Mesenchymal stem cell (in vitro differentiated cells and primary cell): ENCODE data around the gene NLRP6.
"Not testable (repeated sequence)": the region's sequence is repeated elsewhere in the genome, so short reads cannot be mapped to it uniquely, and the experiment has no call there.

Experiments
- DNase-seq: peaks from one replicate; pipeline ENCODE4 v3.0.0-alpha.2; 2013
- H2AFZ ChIP-seq: one replicate; pipeline ENCODE4 v1.6.1; 2013; ENCODE audit warnings: low read depth, mild to moderate bottlenecking, control low read depth, inconsistent platforms, low read length, moderate library complexity
- H2AK5ac ChIP-seq: 2 replicates; pipeline ENCODE4 v1.6.1; 2013; ENCODE audit warnings: low read length, moderate library complexity, mild to moderate bottlenecking, inconsistent platforms; ENCODE audit not compliant: severe bottlenecking
- H2BK120ac ChIP-seq: one replicate; pipeline ENCODE4 v1.6.1; 2013; ENCODE audit warnings: low read depth, mild to moderate bottlenecking, inconsistent platforms, low read length, moderate library complexity
- H2BK12ac ChIP-seq, 2 experiments: one replicate each; pipeline ENCODE4 v1.6.1; 2013; ENCODE audit warnings: inconsistent platforms in 2 of 2, low read length in 2 of 2, mild to moderate bottlenecking in 2 of 2, moderate library complexity in 2 of 2, control low read depth in 1 of 2
- H2BK15ac ChIP-seq: one replicate; pipeline ENCODE4 v1.6.1; 2013; ENCODE audit warnings: mild to moderate bottlenecking, low read depth, inconsistent platforms; ENCODE audit not compliant: poor library complexity, severe bottlenecking
- H2BK5ac ChIP-seq: 2 replicates; pipeline ENCODE4 v1.6.1; 2013; ENCODE audit warnings: low read depth, mild to moderate bottlenecking, low read length, control low read depth, inconsistent platforms; ENCODE audit not compliant: poor library complexity, severe bottlenecking
- H3K14ac ChIP-seq, 2 experiments: one replicate each; pipeline ENCODE4 v1.6.1; 2013; ENCODE audit warnings: inconsistent platforms in 2 of 2, low read length in 2 of 2, control low read depth in 1 of 2, mild to moderate bottlenecking in 1 of 2, moderate library complexity in 1 of 2
- H3K18ac ChIP-seq, 2 experiments: one replicate each; pipeline ENCODE4 v1.6.1; 2013; ENCODE audit warnings: inconsistent platforms in 2 of 2, low read length in 2 of 2, control low read depth in 1 of 2, low read depth in 1 of 2, mild to moderate bottlenecking in 1 of 2
- H3K23ac ChIP-seq, 2 experiments: one replicate each; pipeline ENCODE4 v1.6.1; 2013; ENCODE audit warnings: inconsistent platforms in 2 of 2, low read length in 2 of 2, mild to moderate bottlenecking in 2 of 2, moderate library complexity in 2 of 2, control low read depth in 1 of 2
- H3K27ac ChIP-seq: 2 replicates; pipeline ENCODE4 v1.5.1; 2013; ENCODE audit warnings: mild to moderate bottlenecking, moderate library complexity, low read length, control low read depth, inconsistent platforms; ENCODE audit not compliant: poor library complexity, severe bottlenecking
- H3K27me3 ChIP-seq, 2 experiments: 2 replicates each; pipeline versions ENCODE4 v1.6.1 to v1.7.0; 2013; ENCODE audit warnings: low read length in 2 of 2, mild to moderate bottlenecking in 2 of 2, moderate library complexity in 2 of 2, control low read depth in 1 of 2, inconsistent platforms in 1 of 2; ENCODE audit not compliant: control insufficient read depth in 1 of 2, insufficient read depth in 1 of 2
- H3K36me3 ChIP-seq, 2 experiments: 2 replicates each; pipeline versions ENCODE4 v1.6.1 to v1.7.0; 2013; ENCODE audit warnings: low read length in 2 of 2, control low read depth in 1 of 2, inconsistent platforms in 1 of 2, low read depth in 1 of 2, mild to moderate bottlenecking in 1 of 2; ENCODE audit not compliant: insufficient read depth in 2 of 2, control insufficient read depth in 1 of 2
- H3K4ac ChIP-seq, 2 experiments: one replicate each; pipeline ENCODE4 v1.6.1; 2013; ENCODE audit warnings: inconsistent platforms in 2 of 2, low read length in 2 of 2, mild to moderate bottlenecking in 2 of 2, moderate library complexity in 2 of 2, control low read depth in 1 of 2, low read depth in 1 of 2
- H3K4me1 ChIP-seq: 2 replicates; pipeline ENCODE4 v1.6.1; 2013; ENCODE audit warnings: low read depth, low read length, control low read depth; ENCODE audit not compliant: control insufficient read depth, insufficient read depth
- H3K4me2 ChIP-seq: 2 replicates; pipeline ENCODE4 v1.6.1; 2013; ENCODE audit warnings: low read length, mild to moderate bottlenecking, inconsistent platforms; ENCODE audit not compliant: poor library complexity, severe bottlenecking
- H3K4me3 ChIP-seq, 2 experiments: 2 replicates each; pipeline versions ENCODE4 v1.5.1 to v1.7.0; 2013; ENCODE audit warnings: low read length in 2 of 2, mild to moderate bottlenecking in 2 of 2, control low read depth in 1 of 2, low read depth in 1 of 2; ENCODE audit not compliant: insufficient read depth in 1 of 2
- H3K79me1 ChIP-seq: replicated peaks from 2 replicates; pipeline ENCODE4 v1.6.1; 2013; ENCODE audit warnings: mild to moderate bottlenecking, control low read depth, low read length, inconsistent platforms; ENCODE audit not compliant: poor library complexity, severe bottlenecking
- H3K9ac ChIP-seq: 2 replicates; pipeline ENCODE4 v1.7.0; 2013; ENCODE audit warnings: mild to moderate bottlenecking, low read length, moderate library complexity
- H3K9me3 ChIP-seq: 2 replicates; pipeline ENCODE4 v1.7.0; 2013; ENCODE audit warnings: mild to moderate bottlenecking, low read length; ENCODE audit not compliant: control insufficient read depth
- H4K8ac ChIP-seq: one replicate; pipeline ENCODE4 v1.6.1; 2013; ENCODE audit warnings: inconsistent platforms, mild to moderate bottlenecking, low read length, moderate library complexity
- H4K91ac ChIP-seq: one replicate; pipeline ENCODE4 v1.6.1; 2013; ENCODE audit warnings: mild to moderate bottlenecking, low read length, inconsistent platforms
- WGBS: methylation state at CpG from one replicate; pipeline ENCODE4 v1.1.7; 2013; ENCODE audit warnings: mixed read lengths; 5-methylcytosine and 5-hydroxymethylcytosine counted together

NLRP6 gene

GRCh38 chr11:316031-316701, 38.0 kb downstream of the NLRP6 start:
- peaks cover 41% of the 10 kb centered on the region for H3K4me1 ChIP-seq
- H3K9me3 ChIP-seq = no peaks in the 10 kb centered on the region
- H3K23ac ChIP-seq = peak overlapping the region in 1 of 2 experiments; percentile 100
- DNase-seq = peak; percentile 40
- H3K4me2 ChIP-seq = peak overlapping the region; percentile 23
- H2BK12ac ChIP-seq = peak overlapping the region; percentile 65 to 77
- 29% methylated on average over 56 of the region's 64 CpGs for WGBS
- peak overlapping the region; percentile 89 for H4K8ac ChIP-seq
- peak overlapping the region; percentile 80 for H2AK5ac ChIP-seq
- H3K4ac ChIP-seq = peak overlapping the region; percentile 19 to 94
- H3K18ac ChIP-seq = peak overlapping the region; percentile 89 to 90
- H2BK5ac ChIP-seq = no peak overlapping the region
- H4K91ac ChIP-seq = peak overlapping the region; percentile 75
- H3K27ac ChIP-seq = no peak overlapping the region
- peaks cover 0 to 10% of the 10 kb centered on the region in 2 experiments for H3K27me3 ChIP-seq
- peaks cover 0 to 7% of the 10 kb centered on the region in 2 experiments for H3K36me3 ChIP-seq
- peaks cover 12% of the 10 kb centered on the region for H3K79me1 ChIP-seq
- peak overlapping the region in 1 of 2 experiments; percentile 74 for H3K14ac ChIP-seq
- peak overlapping the region; percentile 88 for H3K9ac ChIP-seq
- H2BK15ac ChIP-seq = peak overlapping the region; percentile 89
- no peak overlapping the region for H2AFZ ChIP-seq
- peak overlapping the region; percentile 36 to 91 for H3K4me3 ChIP-seq
- H2BK120ac ChIP-seq = peak overlapping the region; percentile 79

- Histone ChIP-seq H3K27ac (no peak overlapping the region), H2BK15ac (no peak overlapping the region), H3K79me1 (peaks cover 12% of the 10 kb centered on the region), H3K27me3 (peaks cover 0 to 10% of the 10 kb centered on the region in 2 experiments), H3K9ac (peak overlapping the region; percentile 88), H4K8ac (no peak overlapping the region), H2BK12ac (no peak overlapping the region), H3K18ac (no peak overlapping the region), H3K4me2 (no peak overlapping the region), H2AK5ac (no peak overlapping the region), H3K36me3 (peaks cover 0 to 7% of the 10 kb centered on the region in 2 experiments), H3K4ac (no peak overlapping the region), H3K4me1 (peaks cover 41% of the 10 kb centered on the region), H3K9me3 (no peaks in the 10 kb centered on the region), H3K4me3 (peak overlapping the region in 1 of 2 experiments; percentile 91), H4K91ac (no peak overlapping the region), H3K23ac (no peak overlapping the region), H2BK120ac (no peak overlapping the region), H2AFZ (no peak overlapping the region), H2BK5ac (no peak overlapping the region), H3K14ac (no peak overlapping the region)
- DNase-seq = no peak
- 64% methylated on average over 6 of the region's 7 CpGs for WGBS
Measured at GRCh38 chr11:316891-317301, 38.7 kb downstream of the NLRP6 start.

GRCh38 chr11:317668-318404, 39.6 kb downstream of the NLRP6 start:
- Histone ChIP-seq H3K79me1 (peaks cover 11% of the 10 kb centered on the region), H3K18ac (peak overlapping the region in 1 of 2 experiments; percentile 14), H3K9ac (peak overlapping the region; percentile 88), H2AK5ac (peak overlapping the region; percentile 20), H3K4me1 (peaks cover 39% of the 10 kb centered on the region), H3K4me3 (peak overlapping the region in 1 of 2 experiments; percentile 30)
- not testable (repeated sequence) for H3K4me2 ChIP-seq, H4K8ac ChIP-seq, H3K4ac ChIP-seq, DNase-seq, H3K27ac ChIP-seq, H3K9me3 ChIP-seq, H2AFZ ChIP-seq, H2BK15ac ChIP-seq, H2BK120ac ChIP-seq, H3K36me3 ChIP-seq, H3K23ac ChIP-seq, H3K14ac ChIP-seq, H2BK12ac ChIP-seq, H4K91ac ChIP-seq, H2BK5ac ChIP-seq, H3K27me3 ChIP-seq
- WGBS = 97% methylated on average over 3 of the region's 30 CpGs
